HepG2 (cell line): ENCODE results near the gene COBLL1. TPM values are rescaled to one million over a fixed set of nuclear protein-coding genes. Genes with fewer than 3 reads are reported as not detected.

Source experiments
- AHR ChIP-seq: IDR thresholded peaks from 2 replicates; pipeline ENCODE4 v1.6.1; 2018; ENCODE audit warnings: missing genetic modification reagents, missing compliant biosample characterization
- ATF1 ChIP-seq: IDR thresholded peaks from 2 replicates; pipeline ENCODE4 v1.6.1; 2016; ENCODE audit warnings: mild to moderate bottlenecking, control low read depth
- BORCS8-MEF2B ChIP-seq: sonication (generic); formaldehyde crosslinking; IDR thresholded peaks from 2 replicates; pipeline ENCODE4 v1.8.0; 2022; ENCODE audit warnings: mild to moderate bottlenecking, missing genetic modification reagents
- CENPT ChIP-seq: sonication (generic); formaldehyde crosslinking; IDR thresholded peaks from 2 replicates; pipeline ENCODE4 v1.8.0; 2022; ENCODE audit warnings: low read depth, mild to moderate bottlenecking, moderate library complexity, missing genetic modification reagents
- CHD4 ChIP-seq: fragments of 200-600 bp; sonication (generic); IDR thresholded peaks from 2 replicates; pipeline ENCODE4 v1.7.0; 2017; ENCODE audit warnings: mild to moderate bottlenecking, low read length, borderline replicate concordance
- DR1 ChIP-seq: sonication (generic); formaldehyde crosslinking; IDR thresholded peaks from 2 replicates; pipeline ENCODE4 v1.8.0; 2021; ENCODE audit warnings: mild to moderate bottlenecking, missing genetic modification reagents, inconsistent platforms
- ELF3 ChIP-seq: IDR thresholded peaks from 2 replicates; pipeline ENCODE4 v1.6.1; 2016; ENCODE audit warnings: missing genetic modification reagents, missing compliant biosample characterization
- FOXP4 ChIP-seq: sonication (generic); formaldehyde crosslinking; IDR thresholded peaks from 2 replicates; pipeline ENCODE4 v1.4.0; 2020; ENCODE audit warnings: missing genetic modification reagents
- FUBP1 ChIP-seq: sonication (generic); formaldehyde crosslinking; IDR thresholded peaks from 2 replicates; pipeline ENCODE4 v1.5.1; 2020; ENCODE audit warnings: missing genetic modification reagents, mild to moderate bottlenecking, borderline replicate concordance
- MXI1 ChIP-seq: IDR thresholded peaks from 3 replicates; pipeline ENCODE4 v1.6.1; 2012; ENCODE audit warnings: low read depth, low read length, inconsistent platforms, borderline replicate concordance
- NCOR1 ChIP-seq: fragments of 200-600 bp; sonication (generic); IDR thresholded peaks from 2 replicates; pipeline ENCODE4 v1.7.0; 2017; ENCODE audit warnings: antibody characterized with exemption, low read length, borderline replicate concordance
- PLSCR1 ChIP-seq: sonication (generic); formaldehyde crosslinking; IDR thresholded peaks from 2 replicates; pipeline ENCODE4 v1.5.0; 2020; ENCODE audit warnings: missing genetic modification reagents, mild to moderate bottlenecking, borderline replicate concordance
- POGK ChIP-seq: sonication (generic); formaldehyde crosslinking; conservative IDR thresholded peaks from 2 replicates; pipeline ENCODE4 v1.8.0; 2022; ENCODE audit warnings: mild to moderate bottlenecking, moderate library complexity, missing genetic modification reagents
- RBFOX2 ChIP-seq: fragments of 200-400 bp; formaldehyde crosslinking; IDR thresholded peaks from 2 replicates; pipeline ENCODE4 v1.6.1; 2017; ENCODE audit warnings: low read depth, mild to moderate bottlenecking, low read length
- RBM22 ChIP-seq: fragments of 200-400 bp; formaldehyde crosslinking; optimal IDR thresholded peaks from 2 replicates; pipeline ENCODE3; 2017; ENCODE audit warnings: mild to moderate bottlenecking, low read length, moderate library complexity
- RCOR2 ChIP-seq: IDR thresholded peaks from 2 replicates; pipeline ENCODE4 v1.6.1; 2016; ENCODE audit warnings: missing biosample characterization, missing genetic modification reagents
- THAP11 ChIP-seq: IDR thresholded peaks from 2 replicates; pipeline ENCODE4 v1.6.1; 2016; ENCODE audit warnings: missing biosample characterization, missing genetic modification reagents
- TIGD3 ChIP-seq: sonication (generic); formaldehyde crosslinking; IDR thresholded peaks from 2 replicates; pipeline ENCODE4 v1.5.1; 2020; ENCODE audit warnings: mild to moderate bottlenecking, missing genetic modification reagents, borderline replicate concordance
- ZKSCAN5 ChIP-seq: sonication (generic); formaldehyde crosslinking; IDR thresholded peaks from 2 replicates; pipeline ENCODE4 v1.5.1; 2020; ENCODE audit warnings: mild to moderate bottlenecking, missing genetic modification reagents
- ZNF33B ChIP-seq: sonication (generic); formaldehyde crosslinking; IDR thresholded peaks from 2 replicates; pipeline ENCODE4 v1.5.1; 2020; ENCODE audit warnings: mild to moderate bottlenecking, missing genetic modification reagents
- ZNF460 ChIP-seq: sonication (generic); formaldehyde crosslinking; IDR thresholded peaks from 2 replicates; pipeline ENCODE4 v1.5.1; 2020; ENCODE audit warnings: missing genetic modification reagents, mild to moderate bottlenecking, borderline replicate concordance
- ZNF670 ChIP-seq: sonication (generic); formaldehyde crosslinking; IDR thresholded peaks from 2 replicates; pipeline ENCODE4 v1.8.0; 2022; ENCODE audit warnings: mild to moderate bottlenecking, missing genetic modification reagents, borderline replicate concordance
- ZNF7 ChIP-seq: IDR thresholded peaks from 2 replicates; pipeline ENCODE4 v1.6.1; 2016; ENCODE audit warnings: missing biosample characterization, missing genetic modification reagents
- ZNF788 ChIP-seq: sonication (generic); formaldehyde crosslinking; IDR thresholded peaks from 2 replicates; pipeline ENCODE4 v1.5.0; 2020; ENCODE audit warnings: mild to moderate bottlenecking, missing genetic modification reagents, borderline replicate concordance
- polyA plus RNA-seq, 8 experiments: library from polyadenylated mRNA; depleted of rRNA in 3 of 8; stranded (reverse) in 7 of 8; unstranded in 1 of 8; fragments of >200 nt; fragmentation: Illumina TruSeq in 4 of 8; extraction: Trizol in 4 of 8; gene quantifications; 2 replicates each; pipeline versions ENCODE4 v1.2.1 to v1.2.3, GENCODE V29; 2011 to 2016; ENCODE audit warnings: low read depth in 4 of 8, missing spikeins in 1 of 8, mixed read lengths in 1 of 8; ENCODE audit not compliant: insufficient read depth in 1 of 8
- total RNA-seq, 5 experiments: library from RNA; depleted of rRNA; stranded (reverse); fragments of >200 nt; fragmentation: Illumina TruSeq; extraction: Trizol; gene quantifications; 2 replicates each; pipeline ENCODE4 v1.2.3, GENCODE V29; 2016; ENCODE audit warnings: low read depth in 1 of 5

Gene COBLL1
- total and polyA plus RNA-seq, 2 of the 13 experiments (the other 11 are each of a cell fraction or from before 2014, with no cell fraction given) = 32.6 to 86.8 TPM

GRCh38 chr2:164694275-164694695 is 147.3 kb downstream of the COBLL1 start (continued):
- TF ChIP-seq POGK (CRISPR knock-in tag) (no peak), MXI1 (no peak; the same call in 2 of the 3 replicates), DR1 (CRISPR knock-in tag) (no peak), ATF1 (CRISPR knock-in tag) (0 out of 2 replicates have a peak, but pooled peaks have one; percentile 33), NCOR1 (no peak), ZNF788 (no peak), ZKSCAN5 (CRISPR knock-in tag) (no peak), ELF3 (CRISPR knock-in tag) (peak; percentile 48; the same call in 1 of the 2 replicates), BORCS8-MEF2B (no peak), FUBP1 (no peak), CENPT (CRISPR knock-in tag) (no peak), ZNF670 (CRISPR knock-in tag) (no peak), PLSCR1 (CRISPR knock-in tag) (no peak), AHR (CRISPR knock-in tag) (no peak), RBFOX2 (no peak), ZNF460 (CRISPR knock-in tag) (no peak), RCOR2 (CRISPR knock-in tag) (no peak; the same call in 1 of the 2 replicates), ZNF7 (CRISPR knock-in tag) (no peak), ZNF33B (CRISPR knock-in tag) (no peak), FOXP4 (peak; percentile 74), CHD4 (no peak), THAP11 (CRISPR knock-in tag) (peak; percentile 5; the same call in 1 of the 2 replicates), RBM22 (peak; percentile 29), TIGD3 (CRISPR knock-in tag) (no peak)
